HG03175 (cell line): ENCODE data around the gene TERT.

ENCODE experiments used
- ATAC-seq: cut with Tn5 transposase; IDR thresholded peaks from one replicate; pipeline ENCODE4 v1.9.1; 2021; ENCODE audit warnings: mild to moderate bottlenecking, moderate library complexity; ENCODE audit not compliant: unreplicated experiment

The TERT gene

DNA sequence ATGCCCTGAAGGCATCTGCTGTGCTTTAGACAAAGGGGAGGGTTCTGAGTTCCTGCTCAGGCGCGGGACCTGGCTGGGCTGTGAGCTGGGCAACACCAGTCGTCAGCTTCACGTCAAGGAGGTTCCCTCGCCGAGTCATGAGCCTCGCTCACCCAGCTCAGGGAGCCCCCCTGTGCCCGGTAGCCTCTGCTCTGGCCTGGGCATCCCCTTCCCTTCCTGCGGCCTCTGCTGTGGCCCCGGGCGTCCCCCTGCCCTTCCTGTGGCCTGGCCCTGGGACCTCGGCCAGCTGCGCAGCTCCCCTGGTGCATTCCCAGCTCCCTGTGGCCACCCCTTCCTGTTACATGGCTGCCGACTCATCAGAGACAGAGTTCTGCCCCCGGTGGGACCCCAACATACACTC lies 29.8 kb downstream of the TERT start:
- no peak for ATAC-seq

DNA sequence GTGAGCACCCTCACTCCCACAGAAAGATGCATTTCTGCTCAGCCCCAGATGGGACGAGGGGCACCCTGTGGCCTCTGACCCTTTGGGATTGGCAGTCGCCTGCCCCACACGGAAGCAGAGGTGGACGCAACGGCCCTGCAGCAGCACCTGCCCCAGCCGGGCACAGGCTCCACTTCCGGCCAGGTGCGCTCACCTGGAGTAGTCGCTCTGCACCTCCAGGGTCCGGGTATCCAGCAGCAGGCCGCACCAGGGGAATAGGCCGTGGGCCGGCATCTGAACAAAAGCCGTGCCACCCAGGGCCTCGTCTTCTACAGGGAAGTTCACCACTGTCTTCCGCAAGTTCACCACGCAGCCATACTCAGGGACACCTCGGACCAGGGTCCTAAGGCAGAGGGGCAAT lies 30.7 kb downstream of the TERT start:
- ATAC-seq: no peak

DNA sequence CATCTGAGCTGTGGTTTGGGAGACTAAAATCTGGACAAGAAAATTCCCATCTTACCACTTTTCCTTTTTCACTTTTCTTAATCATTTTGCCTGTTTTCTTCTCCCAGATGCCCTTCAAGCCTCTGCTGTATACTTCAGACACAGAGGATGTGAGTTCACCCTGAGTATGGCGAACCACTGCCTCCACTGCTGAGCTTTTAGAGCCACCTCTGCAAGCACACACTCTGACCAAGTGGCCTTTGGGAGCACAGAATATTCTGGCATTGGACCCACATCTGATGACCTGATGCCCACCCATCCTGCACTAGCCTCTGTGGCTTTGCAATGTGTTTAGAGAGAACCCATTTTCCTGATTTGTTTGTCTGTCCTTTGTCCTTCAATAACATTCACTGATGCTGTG lies 32.5 kb downstream of the TERT start:
- ATAC-seq: no peak

DNA sequence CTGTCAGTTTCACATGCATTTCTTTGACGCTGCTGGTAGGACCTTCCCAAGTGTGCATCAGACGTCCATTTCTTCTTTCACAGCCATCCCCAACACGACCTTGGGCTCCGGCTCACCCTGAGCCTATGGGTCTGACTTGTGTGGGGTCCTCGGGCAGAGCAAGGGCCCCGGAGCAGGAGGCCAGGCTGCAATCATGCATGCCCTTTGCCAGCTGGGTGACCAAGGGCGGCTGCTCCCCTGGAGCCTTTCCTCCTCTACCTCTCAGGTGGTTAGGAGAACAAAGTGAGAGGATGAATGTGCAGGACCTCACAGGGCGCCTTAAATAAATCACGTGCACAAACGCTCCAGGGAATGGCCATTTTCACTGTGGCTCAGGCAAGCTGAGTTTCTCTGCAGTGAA lies 33.2 kb downstream of the TERT start:
- no peak for ATAC-seq

DNA sequence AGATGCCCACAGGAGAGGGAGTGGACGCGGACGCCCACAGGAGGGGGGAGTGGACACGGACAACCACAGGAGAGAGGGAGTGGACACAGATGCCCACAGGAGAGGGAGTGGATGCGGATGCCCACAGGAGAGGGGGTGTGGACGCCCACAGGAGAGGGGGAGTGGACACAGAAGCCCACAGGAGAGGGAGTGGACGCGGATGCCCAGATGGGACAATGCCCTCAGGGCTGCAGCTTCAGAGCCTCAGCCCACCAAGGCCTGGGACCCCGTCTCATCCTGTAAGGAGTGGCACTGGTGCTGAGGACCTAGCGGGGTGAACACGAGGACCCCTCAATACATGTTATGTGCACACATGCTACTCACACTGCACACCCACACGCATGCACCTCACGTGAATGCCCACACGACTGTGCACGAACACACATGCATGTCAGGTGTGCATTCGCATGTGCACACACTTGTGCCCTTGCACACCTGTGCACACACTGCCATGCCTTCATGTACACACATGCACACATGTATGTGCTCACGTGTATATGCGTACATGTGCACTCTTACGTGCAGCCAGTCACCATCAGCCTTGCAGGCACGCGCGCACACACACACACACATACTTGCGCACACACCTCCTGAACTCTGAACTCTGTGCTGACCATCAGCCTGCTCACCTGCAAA lies 34.9 kb downstream of the TERT start:
- ATAC-seq: no peak

DNA sequence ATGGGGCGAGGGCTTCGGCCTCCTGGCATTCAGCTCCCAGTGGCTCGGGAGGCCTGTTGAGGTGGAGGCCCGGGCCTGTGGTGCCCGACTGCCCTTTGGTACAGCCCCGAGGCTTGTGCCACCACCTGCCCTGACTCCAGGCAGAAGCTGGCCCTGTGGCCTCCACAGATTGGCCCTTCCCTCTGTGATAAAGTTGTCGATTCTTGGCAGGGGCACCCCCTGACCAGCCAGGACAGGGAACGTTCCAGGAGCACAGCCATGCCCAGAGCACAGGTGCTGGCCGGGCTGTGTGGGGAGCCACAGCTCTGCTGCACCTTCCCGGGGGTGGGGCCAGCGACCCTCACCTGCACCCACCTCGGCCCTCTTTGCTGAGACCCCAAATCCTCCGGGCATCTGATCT lies 37.0 kb downstream of the TERT start:
- ATAC-seq: no peak

DNA sequence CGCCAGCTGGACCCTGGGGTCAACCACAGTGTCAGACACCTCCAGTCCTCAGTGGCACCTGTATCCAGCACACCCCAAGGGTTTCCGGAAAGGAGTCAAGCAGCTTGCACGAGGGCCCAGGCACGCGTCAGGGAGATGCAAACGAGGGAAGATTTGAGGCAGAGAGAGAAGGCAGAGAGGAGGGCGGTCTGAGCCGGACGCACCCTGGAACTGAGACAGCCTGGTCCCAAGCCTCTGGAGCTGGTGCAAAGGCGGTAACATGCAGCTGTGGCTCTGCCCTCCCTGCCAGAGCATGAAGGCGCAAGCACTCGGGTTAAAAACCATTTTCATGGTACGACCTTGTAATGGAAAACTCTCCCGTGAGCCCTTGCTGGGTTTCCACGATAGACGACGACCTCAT lies 37.5 kb downstream of the TERT start:
- ATAC-seq: no peak

DNA sequence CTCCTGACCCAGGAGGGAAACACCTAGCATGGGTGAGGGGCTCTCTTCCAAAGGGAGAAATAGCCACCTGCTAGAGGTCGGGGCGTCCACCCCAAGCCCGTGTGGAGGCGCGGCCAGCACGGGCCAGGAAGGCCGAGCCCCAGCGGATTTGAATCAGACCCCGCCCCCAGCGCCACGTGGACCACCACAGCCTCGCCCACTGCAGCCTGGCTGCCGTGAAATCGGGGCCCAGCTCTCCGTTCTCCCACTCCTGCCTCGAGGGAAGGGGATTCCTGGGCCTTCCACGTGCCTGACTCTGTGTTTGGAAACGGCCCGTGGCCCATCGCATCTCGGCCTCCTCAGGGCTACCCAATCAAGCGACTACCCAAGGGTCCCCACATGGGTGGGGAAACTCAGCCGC lies 38.1 kb downstream of the TERT start:
- no peak for ATAC-seq

DNA sequence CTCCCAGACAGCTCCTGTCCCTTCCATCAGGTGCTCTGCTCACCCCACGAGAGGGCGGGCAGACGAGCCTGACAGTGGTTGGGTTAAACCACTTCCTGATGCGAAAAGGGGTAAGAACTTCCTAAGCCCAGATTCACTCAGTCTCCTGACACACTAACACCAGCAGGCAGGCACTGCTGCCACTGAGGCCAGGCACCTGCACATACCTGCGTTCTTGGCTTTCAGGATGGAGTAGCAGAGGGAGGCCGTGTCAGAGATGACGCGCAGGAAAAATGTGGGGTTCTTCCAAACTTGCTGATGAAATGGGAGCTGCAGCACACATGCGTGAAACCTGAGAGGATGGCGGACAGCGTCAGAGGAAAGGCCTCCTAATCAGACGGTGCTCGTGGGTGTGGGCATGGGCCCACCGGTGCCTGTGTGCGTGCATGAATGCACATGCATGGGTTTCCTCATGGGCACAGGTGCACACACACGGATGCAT lies 39.7 kb downstream of the TERT start:
- ATAC-seq: no peak

DNA sequence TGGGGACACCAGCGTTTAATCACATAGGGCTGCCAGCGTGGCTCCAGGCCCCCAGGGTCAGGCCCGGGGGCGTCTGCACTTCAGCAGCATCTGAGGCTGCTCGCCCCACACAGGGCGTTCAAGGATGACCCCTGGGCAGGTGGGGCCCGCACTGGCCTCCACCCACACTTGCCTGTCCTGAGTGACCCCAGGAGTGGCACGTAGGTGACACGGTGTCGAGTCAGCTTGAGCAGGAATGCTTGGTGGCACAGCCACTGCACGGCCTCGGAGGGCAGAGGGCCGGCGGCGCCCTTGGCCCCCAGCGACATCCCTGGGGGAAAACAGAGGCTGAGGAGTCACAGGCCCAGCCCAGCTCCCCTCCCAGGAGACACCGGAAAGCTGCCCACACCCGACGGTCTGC lies 40.7 kb downstream of the TERT start:
- ATAC-seq: no peak

DNA sequence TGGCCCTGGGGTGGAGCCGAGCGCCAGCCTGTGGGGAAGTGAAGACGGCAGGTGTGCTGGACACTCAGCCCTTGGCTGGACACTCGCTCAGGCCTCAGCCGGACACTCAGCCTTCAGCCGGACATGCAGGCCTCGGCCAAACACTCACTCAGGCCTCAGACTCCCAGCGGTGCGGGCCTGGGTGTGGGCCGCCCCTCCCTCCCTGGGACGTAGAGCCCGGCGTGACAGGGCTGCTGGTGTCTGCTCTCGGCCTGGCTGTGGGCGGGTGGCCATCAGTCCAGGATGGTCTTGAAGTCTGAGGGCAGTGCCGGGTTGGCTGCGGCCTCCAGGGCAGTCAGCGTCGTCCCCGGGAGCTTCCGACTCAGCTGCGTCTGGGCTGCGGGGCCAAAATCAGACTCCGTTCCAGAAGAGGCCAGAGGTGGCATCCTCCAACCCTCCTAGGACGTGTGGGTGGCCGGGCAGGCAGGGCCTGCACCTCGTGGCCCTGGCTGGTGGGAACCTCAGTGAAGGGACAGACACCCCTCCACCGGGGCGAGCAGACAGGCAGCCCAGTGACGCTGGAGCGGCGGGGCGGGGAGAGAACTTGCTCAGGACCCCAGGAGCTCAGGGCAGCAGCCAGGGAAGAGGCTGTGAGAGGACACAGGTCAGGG lies 41.3 kb downstream of the TERT start:
- ATAC-seq: no peak

DNA sequence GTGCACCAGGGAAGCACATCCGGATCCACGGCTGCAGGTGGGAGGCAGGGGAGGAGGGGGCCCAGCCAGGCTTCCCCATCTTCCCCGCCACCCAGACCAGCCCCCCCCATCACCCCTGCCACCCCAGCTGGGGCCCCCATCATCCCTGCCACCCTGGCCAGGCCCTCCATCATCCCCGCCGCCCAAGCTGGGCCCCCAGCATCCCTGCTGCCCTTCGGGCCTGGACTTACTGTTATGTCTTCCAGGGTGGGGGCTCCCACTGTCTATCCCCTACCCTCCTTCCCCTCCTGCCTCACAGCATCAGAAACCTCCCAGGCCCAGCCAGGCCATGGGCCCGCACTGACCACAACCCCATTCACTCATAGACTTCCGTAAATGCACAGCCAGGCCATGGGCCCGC lies 42.2 kb downstream of the TERT start:
- ATAC-seq: no peak

DNA sequence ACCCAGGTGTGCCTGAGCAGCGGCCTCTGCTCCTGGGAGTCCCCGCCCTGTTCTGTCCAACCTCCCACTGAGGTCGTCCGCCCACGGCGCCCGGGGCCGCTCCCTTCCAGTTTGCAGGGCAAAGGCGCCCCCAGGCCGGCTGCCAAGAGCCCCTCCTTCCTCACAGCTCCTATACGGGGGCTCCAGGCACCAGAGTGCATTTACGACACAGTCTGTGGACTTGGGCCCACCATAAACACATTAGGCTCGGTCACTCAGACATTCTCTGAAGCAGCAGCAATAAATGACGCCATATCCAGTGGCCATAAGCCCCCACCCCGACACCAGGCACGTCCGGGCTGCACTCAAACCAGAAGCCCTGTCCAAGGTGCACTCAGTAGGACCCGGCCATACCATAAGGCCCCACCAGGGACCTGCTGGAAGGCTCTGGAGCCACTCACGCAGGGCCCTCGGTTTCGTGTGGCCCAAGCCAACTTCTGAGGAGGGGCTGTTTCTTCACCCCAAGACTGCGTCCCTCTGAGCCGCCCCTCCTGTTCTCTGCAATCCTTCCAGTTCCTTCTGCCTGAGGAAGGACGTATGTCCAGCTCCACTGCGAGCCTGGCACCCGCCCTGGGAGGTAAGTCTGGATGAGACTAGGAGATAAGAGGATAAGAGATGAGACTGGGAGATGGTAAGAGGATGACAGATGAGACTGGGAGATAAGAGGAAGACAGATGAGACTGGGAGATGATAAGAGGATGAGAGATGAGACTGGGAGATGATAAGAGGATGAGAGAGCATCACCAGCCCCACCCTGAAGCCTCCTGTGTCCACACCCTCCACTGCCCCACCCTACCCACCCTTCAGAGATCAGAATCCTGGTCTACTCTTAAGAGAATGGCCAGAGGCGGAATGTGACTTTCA lies 42.9 kb downstream of the TERT start:
- no peak for ATAC-seq

DNA sequence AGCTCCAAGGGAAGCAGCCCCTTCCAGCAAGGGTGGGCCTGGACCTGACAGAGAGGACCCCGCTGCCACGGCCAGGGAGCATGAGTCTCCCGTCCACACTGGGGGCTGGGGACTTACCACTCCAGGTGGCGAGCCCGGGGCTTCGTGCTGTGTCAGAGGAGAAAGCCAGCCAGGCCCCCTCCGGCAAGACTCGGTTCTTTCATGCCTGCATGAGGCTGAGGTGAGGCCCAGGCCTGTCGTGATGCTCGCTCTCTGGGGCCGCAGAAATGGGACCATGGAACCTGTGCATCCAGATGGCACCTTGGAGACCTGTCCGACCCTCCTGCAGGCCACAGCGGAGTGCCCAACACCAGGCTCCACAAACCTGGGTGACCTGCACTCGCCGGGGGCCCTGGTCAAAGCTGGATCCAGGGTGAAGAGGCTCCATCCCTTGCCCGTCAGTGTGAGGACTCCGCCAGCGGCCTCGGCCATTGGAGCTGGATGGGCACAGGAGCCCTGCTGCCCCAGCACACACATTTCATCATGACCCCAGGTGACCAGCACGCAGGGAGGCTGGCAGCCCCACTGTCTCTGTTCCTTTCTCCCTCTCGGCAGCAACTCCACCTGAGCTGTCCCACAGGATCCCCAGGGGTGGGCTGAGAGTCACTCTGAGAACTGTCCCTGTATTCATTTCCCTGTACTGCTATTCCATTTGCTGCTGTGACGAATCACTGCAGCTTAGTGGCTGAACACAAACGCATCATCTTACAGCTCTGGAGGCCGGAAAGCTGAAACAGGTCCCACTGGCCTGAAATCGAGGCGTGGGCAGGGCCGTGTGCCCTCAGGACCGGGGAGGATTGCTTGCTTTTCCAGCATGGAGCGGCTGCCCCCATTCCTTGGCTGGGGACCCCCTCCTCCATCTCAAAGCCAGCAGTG lies 45.2 kb downstream of the TERT start:
- ATAC-seq: no peak

DNA sequence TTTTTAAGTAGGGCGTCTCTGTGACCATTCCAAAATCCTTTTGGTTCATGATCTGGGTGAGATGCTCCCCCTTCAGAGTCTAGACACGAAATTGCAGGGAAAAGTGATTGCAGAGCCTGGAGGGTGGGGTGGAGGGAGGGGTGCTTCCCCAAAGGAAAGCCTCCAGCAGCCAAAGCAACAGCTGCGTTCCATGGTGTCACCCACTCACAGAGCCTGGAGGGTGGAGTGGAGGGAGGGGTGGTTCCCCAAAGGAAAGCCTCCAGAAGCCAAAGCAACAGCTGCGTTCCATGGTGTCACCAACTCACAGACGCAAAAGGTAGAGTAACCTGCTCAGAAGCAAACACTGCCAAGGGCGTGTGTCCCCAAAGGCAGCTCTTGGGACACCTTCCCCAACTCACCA lies 47.1 kb downstream of the TERT start:
- ATAC-seq: no peak

DNA sequence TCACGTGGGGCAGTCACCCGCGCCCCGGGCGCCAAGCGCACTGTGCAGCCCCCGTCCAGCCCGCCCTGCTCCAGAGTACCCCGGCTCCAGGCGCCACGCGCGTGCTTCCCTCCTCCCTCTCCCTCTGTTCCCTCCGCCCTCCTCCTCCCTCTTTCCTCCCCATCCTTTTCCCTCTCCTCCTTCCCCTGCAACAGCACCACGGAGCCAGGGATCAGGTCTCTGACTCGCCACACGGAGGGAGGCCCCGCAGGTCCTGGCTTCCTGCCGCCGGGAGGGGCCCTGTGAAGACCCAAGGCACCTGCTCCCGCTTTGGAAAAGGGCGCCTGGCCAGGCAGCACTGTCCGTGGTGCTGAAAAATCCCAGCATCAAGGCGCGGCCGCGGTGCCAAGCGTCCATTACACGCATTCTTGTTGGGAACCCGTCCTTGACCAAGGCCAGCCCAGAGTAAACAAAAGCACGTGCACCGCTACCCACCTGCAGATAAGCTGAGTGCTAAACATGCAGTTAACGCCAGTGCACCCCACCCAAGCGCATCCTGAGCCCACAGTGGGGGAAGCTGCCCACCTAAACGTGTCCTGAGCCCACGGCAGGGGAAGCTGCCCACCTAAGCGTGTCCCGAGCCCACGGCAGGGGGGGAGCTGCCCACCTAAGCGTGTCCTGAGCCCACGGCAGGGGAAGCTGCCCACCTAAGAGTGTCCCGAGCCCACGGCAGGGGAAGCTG lies 48.0 kb downstream of the TERT start:
- no peak for ATAC-seq

DNA sequence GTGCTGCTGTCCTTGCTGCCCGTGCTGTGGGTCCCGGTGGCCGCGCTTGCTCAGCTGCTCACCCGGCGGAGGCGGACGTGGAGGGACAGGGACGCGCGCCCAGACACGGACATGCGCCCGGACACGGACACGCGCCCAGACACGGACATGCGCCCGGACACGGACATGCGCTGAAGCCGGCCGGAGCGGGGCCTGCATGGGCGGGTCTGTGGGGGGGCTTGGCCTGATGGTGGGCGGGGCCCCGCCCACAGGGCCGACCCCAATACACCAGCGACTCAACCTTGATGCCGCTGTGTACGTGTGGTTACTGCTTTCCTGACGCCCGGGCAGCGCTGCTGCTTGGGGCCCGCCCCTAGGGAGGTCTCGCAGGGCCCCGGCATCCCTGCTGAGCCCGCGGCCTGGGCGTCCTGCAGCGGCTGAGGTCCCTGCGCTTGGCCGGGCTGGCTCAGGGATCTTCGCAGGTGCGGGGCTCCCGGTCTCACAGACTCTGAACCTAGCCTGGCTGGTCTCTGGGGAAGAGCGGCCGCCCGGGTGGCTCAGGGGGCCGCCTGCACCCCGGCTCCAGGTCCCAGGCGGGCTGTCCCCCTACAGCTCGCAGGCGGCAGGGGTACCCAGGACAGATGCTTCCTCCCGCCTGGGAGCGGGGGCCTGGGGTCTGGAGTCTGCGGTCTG lies 48.8 kb downstream of the TERT start:
- ATAC-seq: no peak

DNA sequence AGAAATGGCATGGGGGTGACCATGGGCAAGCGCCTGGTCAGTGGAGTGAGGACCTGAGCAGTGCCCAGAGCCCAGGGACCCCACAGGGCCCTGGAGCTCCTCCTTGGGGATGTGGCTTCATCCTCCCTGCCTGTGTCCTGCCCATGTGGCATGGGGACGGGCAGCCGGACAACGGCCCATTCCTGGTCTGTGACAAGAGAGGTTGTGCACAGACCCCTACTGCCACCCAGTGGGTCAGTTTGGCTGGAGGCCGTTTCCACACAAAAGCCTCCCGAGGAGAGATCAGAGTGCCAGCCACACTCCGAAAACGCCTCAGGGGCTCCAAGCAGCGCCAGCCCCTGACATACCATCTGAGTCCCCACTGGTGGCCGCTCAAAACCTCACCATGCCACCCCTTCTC lies 49.9 kb downstream of the TERT start:
- no peak for ATAC-seq

DNA sequence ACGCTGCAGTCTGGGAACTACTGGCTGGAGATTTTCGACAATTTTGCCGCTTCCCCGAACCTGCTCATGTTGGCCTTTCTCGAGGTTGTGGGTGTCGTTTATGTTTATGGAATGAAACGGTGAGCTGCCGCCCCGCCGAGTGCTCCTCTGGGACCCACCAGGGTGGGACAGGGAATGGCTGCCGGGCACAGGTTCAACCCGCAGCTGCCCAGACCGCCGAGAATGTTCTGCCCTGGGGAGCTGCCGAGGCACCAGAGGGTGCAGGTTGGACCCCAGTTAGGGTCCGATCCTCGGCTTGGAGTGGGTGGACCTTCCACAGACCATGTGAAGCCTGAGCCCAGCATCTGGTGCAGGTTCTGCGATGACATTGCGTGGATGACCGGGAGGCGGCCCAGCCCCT lies 50.6 kb downstream of the TERT start:
- no peak for ATAC-seq
